Activated naive CD4-positive, alpha-beta T cell treated with anti-CD3 and anti-CD28 coated beads, Interleukin-2, amount 50 U/mL, for 72 hours (primary cell): Measurements from ENCODE around the gene PIK3C3. TPM values are rescaled to one million over a fixed set of nuclear protein-coding genes. Genes with fewer than 3 reads are reported as not detected.

Source experiments
- ATAC-seq, 2 donors: fragments of 150-1000 bp; cut with Tn5 transposase; 2 replicates each; pipeline ENCODE4 v1.10.0; 2021; ENCODE audit warnings: mild to moderate bottlenecking in 2 of 2, moderate library complexity in 2 of 2
- DNase-seq, 2 donors: peaks; one replicate each; pipeline ENCODE4 v3.0.0; 2021 to 2022; ENCODE audit warnings: low spot score in 2 of 2
- H3K27ac Mint-ChIP-seq, 2 donors: one replicate each; pipeline ENCODE4 v1.8.0; 2022; ENCODE audit warnings: mild to moderate bottlenecking in 2 of 2, mixed read lengths in 2 of 2
- H3K36me3 Mint-ChIP-seq, 2 donors: one replicate each; pipeline ENCODE4 v1.8.0; 2022; ENCODE audit warnings: mixed read lengths in 2 of 2
- H3K9me3 Mint-ChIP-seq, 2 donors: one replicate each; pipeline ENCODE4 v1.8.0; 2022; ENCODE audit warnings: mixed read lengths in 2 of 2
- total RNA-seq, 2 donors: library from RNA; stranded (reverse); gene quantifications; one replicate each; pipeline ENCODE4 v1.2.3, GENCODE V29; 2022

The PIK3C3 gene
- total RNA-seq, 2 donors from 2014 or later, result 56.4 to 72.9 TPM

DNA sequence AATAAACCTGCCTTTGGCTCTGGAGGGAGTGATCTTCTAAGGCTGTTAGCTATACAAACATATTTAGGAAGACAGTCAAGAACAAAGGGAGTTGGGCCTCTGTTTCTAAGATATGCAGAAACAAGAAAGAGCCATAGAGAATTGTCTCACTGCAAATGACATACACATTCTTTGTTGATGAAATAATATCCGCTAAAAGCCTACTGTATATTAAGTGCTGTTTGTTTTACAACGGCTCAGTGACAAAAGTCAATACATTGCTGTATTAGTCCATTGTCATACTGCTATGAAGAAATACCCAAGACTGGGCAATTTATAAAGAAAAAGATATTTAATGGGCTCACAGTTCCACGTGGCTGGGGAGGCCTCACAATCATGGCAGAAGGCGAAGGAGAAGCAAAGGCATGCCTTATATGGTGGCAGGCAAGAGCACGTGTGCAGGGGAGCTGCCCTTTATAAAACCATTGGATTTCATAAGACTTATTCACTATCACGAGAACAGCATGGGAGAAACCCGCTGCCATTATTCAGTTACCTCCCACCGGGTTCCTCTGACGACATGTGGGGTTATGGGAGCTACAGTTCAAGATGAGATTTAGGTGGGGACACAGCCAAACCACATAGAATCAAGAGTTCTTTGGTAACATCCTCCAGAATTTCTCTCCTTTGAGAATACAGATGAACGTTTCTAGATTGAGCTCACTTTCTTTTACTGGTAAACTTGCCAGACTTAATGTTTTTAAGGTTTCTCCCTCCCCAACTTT lies 157.8 kb downstream of the PIK3C3 start:
- DNase-seq (no peak), ATAC-seq (no peak)
- Mint-ChIP-seq H3K9me3 (no peaks in the 10 kb centered on the region), H3K27ac (no peak overlapping the region), H3K36me3 (no peaks in the 10 kb centered on the region)

- no peak for DNase-seq
- ATAC-seq, result peak in 1 of 2 donors; percentile 16
- Mint-ChIP-seq H3K9me3 (no peaks in the 10 kb centered on the region), H3K36me3 (no peaks in the 10 kb centered on the region), H3K27ac (no peak overlapping the region)
Observed at GRCh38 chr18:42113529-42114191, 158.6 kb downstream of the PIK3C3 start.

- Mint-ChIP-seq H3K9me3 (no peaks in the 10 kb centered on the region), H3K27ac (no peak overlapping the region), H3K36me3 (no peaks in the 10 kb centered on the region)
- peak in 1 of 2 donors; percentile 37 for DNase-seq
- ATAC-seq, result peak; percentile 63 to 66
Observed at GRCh38 chr18:42114310-42114943, 159.4 kb downstream of the PIK3C3 start.

- ATAC-seq (no peak), DNase-seq (no peak)
- Mint-ChIP-seq H3K36me3 (no peaks in the 10 kb centered on the region), H3K9me3 (peaks cover 0 to 7% of the 10 kb centered on the region in 2 donors), H3K27ac (no peak overlapping the region)
Observed at GRCh38 chr18:42126586-42126985, 171.6 kb downstream of the PIK3C3 start.

DNA sequence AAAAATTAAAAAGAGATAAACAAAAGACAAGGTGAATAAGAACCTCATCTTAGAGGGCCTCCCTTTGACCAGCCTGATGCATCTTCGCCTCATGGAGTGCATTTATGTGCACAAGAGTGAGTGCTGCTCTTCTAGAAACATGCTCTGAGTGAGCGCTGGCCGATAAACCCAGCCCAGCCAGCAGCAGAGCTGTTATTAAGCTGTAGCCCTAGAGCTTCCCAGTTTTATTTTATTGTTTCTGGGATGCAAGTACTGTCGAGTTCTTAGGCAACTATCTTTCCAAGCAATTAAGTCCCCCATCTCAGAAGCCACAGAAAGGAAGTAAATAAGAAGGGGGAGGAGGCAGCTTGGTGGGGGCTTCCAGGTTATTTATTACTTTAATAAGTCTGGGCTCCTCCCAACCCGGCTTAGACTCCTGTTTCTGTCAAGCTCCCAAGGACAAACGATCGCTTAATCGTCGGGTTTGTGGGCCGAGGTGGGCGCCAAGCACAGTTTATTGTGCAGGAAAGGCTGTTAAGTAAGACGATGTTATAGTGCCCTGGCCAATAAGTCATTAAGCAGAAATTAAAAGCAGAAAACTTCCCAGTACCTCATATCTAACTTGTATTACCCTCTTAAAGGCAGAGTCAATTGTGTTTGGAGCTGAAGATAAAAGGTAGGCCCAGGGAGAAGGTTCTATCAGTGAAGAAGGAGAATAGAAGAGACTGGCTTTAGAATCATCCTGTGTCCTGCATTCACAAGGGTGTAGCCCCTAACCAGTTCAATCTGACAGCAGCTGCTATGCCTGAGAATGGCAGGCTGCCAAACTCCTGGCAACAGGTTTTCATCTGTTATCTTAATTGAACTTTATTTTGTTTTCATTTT lies 176.3 kb downstream of the PIK3C3 start:
- H3K36me3 Mint-ChIP-seq, result peaks cover 0 to 6% of the 10 kb centered on the region in 2 donors
- ATAC-seq, result no peak
- no peak for DNase-seq
- H3K9me3 Mint-ChIP-seq, result peaks cover 0 to 5% of the 10 kb centered on the region in 2 donors
- H3K27ac Mint-ChIP-seq, result no peak overlapping the region

DNA sequence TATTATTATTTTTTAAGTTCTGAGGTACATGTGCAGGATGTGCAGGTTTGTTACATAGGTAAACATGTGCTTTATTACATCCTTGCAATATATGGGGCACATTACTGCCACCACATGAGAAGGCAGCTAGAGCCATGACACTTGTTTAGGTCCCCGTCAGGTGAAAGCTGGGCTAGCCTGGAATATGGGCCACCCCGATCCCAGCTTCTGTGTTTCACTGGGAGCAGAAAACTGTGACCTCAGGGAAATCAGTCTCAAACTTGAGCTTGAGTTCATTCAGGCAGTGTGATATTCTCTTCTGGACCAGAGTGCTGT lies 176.9 kb downstream of the PIK3C3 start:
- Mint-ChIP-seq H3K27ac (no peak overlapping the region), H3K9me3 (peaks cover 0 to 5% of the 10 kb centered on the region in 2 donors), H3K36me3 (peaks cover 0 to 6% of the 10 kb centered on the region in 2 donors)
- no peak for DNase-seq
- ATAC-seq, result no peak
